ENCODE results near the gene DNAJC6.

DNAJC6 gene

DNA sequence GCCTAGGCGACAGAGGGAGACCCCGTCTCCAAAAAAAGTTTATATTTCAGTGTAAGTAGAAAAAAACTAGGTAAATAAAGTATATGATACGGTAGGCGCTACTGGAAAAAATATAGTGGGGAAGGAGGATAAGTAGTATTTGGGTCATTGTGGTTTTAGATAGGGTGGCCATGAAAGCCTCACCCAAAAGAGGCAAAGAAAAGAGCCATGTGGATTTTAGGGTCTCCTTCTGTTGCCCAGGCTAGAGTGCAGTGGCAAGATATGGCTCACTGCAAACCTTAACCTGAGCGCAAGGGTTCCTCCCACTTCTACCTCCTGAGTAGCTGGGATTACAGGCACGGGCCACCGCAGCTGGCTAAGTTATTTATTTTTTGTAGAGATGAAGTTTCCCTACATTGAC lies 128.3 kb downstream of the DNAJC6 start:
- Histone ChIP-seq H3K27me3 (ENCODE audit: control insufficient read depth, low read length) (no peaks in the 10 kb centered on the region), H3K79me2 (ENCODE audit: control insufficient read depth, low read length) (no peaks in the 10 kb centered on the region), H4K20me1 (ENCODE audit: control insufficient read depth, insufficient read depth, low read depth, low read length) (no peaks in the 10 kb centered on the region), H3F3A (ENCODE audit: control insufficient read depth, insufficient read depth) (no peaks in the 10 kb centered on the region), H3K4me3 (ENCODE audit: low read length) (no peak overlapping the region), H3K4me2 (ENCODE audit: low read length) (no peak overlapping the region), H3K4me1 (ENCODE audit: control insufficient read depth, low read length) (no peaks in the 10 kb centered on the region), H3K9me3 (ENCODE audit: control insufficient read depth, insufficient read depth, low read length) (no peaks in the 10 kb centered on the region), H3K9me2 (replicated peaks; ENCODE audit: control insufficient read depth, low read length) (no peaks in the 10 kb centered on the region), H3K36me3 (ENCODE audit: control insufficient read depth, low read length) (peaks cover under 1% of the 10 kb centered on the region), H3K27ac (ENCODE audit: low read depth, low read length) (no peak overlapping the region)
- TF ChIP-seq EZH2phosphoT487 (IDR thresholded peaks at IDR 0.05; ENCODE audit: borderline replicate concordance, low read length): no peak

DNA sequence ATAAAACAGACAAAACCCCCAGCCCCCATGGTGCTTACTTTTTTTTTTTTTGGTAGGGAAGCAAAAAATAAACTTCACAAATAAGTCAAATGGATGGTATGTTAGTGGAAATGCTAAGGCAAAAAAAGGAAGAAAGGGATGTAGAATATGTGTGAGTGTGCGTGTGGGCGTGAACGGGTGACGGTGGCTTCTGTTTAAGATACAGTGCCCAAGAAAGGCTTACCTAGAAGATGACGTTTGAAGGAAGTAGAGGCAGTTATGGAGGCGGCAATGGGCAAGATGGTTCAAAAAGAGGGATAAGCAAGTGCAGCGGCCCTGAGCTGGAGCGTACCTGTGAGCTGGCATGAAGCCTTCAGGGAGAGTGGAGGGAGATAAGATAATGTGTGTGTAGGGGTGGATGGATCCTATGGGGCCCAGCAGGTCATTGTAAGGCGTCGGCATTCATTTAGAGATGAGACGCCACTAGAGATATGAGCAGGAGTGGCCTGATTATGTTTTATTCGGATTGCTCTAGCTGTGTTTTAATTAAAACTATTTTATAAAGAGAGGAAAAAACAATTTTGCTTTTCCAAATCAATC lies 131.1 kb downstream of the DNAJC6 start:
- H3K4me1 ChIP-seq (ENCODE audit: control insufficient read depth, low read length): no peaks in the 10 kb centered on the region

GRCh38 chr1:65440915-65441314 lies 131.6 kb downstream of the DNAJC6 start:
- Histone ChIP-seq H3K36me3 (ENCODE audit: control insufficient read depth, low read length) (no peaks in the 10 kb centered on the region), H4K20me1 (ENCODE audit: control insufficient read depth, insufficient read depth, low read depth, low read length) (no peaks in the 10 kb centered on the region), H3K9me3 (ENCODE audit: control insufficient read depth, insufficient read depth, low read length) (no peaks in the 10 kb centered on the region), H3K27me3 (ENCODE audit: control insufficient read depth, low read length) (0 out of 2 replicates have a peak, but pooled peaks cover 8% of the 10 kb centered on the region), H3K9me2 (replicated peaks; ENCODE audit: control insufficient read depth, low read length) (no peaks in the 10 kb centered on the region), H3K4me1 (ENCODE audit: control insufficient read depth, low read length) (no peaks in the 10 kb centered on the region), H3K4me2 (ENCODE audit: low read length) (no peak overlapping the region), H3K27ac (ENCODE audit: low read depth, low read length) (no peak overlapping the region), H3K79me2 (ENCODE audit: control insufficient read depth, low read length) (no peaks in the 10 kb centered on the region), H3K4me3 (ENCODE audit: low read length) (no peak overlapping the region), H3F3A (ENCODE audit: control insufficient read depth, insufficient read depth) (no peaks in the 10 kb centered on the region)
- TF ChIP-seq EZH2phosphoT487 (IDR thresholded peaks at IDR 0.05; ENCODE audit: borderline replicate concordance, low read length): no peak
- TF ChIP-seq, protein P1, sequence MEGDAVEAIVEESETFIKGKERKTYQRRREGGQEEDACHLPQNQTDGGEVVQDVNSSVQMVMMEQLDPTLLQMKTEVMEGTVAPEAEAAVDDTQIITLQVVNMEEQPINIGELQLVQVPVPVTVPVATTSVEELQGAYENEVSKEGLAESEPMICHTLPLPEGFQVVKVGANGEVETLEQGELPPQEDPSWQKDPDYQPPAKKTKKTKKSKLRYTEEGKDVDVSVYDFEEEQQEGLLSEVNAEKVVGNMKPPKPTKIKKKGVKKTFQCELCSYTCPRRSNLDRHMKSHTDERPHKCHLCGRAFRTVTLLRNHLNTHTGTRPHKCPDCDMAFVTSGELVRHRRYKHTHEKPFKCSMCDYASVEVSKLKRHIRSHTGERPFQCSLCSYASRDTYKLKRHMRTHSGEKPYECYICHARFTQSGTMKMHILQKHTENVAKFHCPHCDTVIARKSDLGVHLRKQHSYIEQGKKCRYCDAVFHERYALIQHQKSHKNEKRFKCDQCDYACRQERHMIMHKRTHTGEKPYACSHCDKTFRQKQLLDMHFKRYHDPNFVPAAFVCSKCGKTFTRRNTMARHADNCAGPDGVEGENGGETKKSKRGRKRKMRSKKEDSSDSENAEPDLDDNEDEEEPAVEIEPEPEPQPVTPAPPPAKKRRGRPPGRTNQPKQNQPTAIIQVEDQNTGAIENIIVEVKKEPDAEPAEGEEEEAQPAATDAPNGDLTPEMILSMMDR (IDR thresholded peaks at IDR 0.05; ENCODE audit: low read depth, low read length, poor library complexity, severe bottlenecking): no peak

More for the DNA sequence above, 131.1 kb downstream of the DNAJC6 start:
- TF ChIP-seq EZH2phosphoT487 (IDR thresholded peaks at IDR 0.05; ENCODE audit: borderline replicate concordance, low read length): no peak
- TF ChIP-seq, protein P1 (IDR thresholded peaks at IDR 0.05; ENCODE audit: low read depth, low read length, poor library complexity, severe bottlenecking): no peak
- Histone ChIP-seq H3K9me3 (ENCODE audit: control insufficient read depth, insufficient read depth, low read length) (no peaks in the 10 kb centered on the region), H3K36me3 (ENCODE audit: control insufficient read depth, low read length) (no peaks in the 10 kb centered on the region), H3K27me3 (ENCODE audit: control insufficient read depth, low read length) (0 out of 2 replicates have a peak, but pooled peaks cover 8% of the 10 kb centered on the region), H3K27ac (ENCODE audit: low read depth, low read length) (no peak overlapping the region), H3K4me3 (ENCODE audit: low read length) (no peak overlapping the region), H3K4me2 (ENCODE audit: low read length) (no peak overlapping the region), H3F3A (ENCODE audit: control insufficient read depth, insufficient read depth) (no peaks in the 10 kb centered on the region), H4K20me1 (ENCODE audit: control insufficient read depth, insufficient read depth, low read depth, low read length) (no peaks in the 10 kb centered on the region), H3K9me2 (replicated peaks; ENCODE audit: control insufficient read depth, low read length) (no peaks in the 10 kb centered on the region), H3K79me2 (ENCODE audit: control insufficient read depth, low read length) (no peaks in the 10 kb centered on the region)

DNA sequence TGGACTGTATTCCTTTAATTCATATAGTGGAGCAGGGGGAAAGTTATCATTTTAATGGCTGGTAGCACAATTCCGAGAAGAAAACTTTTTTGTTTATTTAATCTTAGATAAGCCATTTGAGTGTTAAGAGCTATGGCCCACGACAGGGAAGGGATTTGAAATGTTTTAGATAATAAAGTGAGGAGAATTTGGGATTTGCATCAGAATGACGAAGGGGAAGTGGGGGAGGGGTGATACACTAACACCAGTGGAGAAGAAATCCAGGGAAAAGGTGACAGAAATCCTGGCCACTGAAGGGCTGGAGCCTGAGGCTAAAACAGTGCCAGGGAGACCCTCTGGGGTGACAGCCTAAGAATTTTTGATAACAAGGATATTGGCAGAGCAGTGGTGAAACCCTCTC lies 132.1 kb downstream of the DNAJC6 start:
- Histone ChIP-seq H3K27ac (ENCODE audit: low read depth, low read length) (no peak overlapping the region), H4K20me1 (ENCODE audit: control insufficient read depth, insufficient read depth, low read depth, low read length) (no peaks in the 10 kb centered on the region), H3K79me2 (ENCODE audit: control insufficient read depth, low read length) (no peaks in the 10 kb centered on the region), H3K4me1 (ENCODE audit: control insufficient read depth, low read length) (no peaks in the 10 kb centered on the region), H3K36me3 (ENCODE audit: control insufficient read depth, low read length) (no peaks in the 10 kb centered on the region), H3K27me3 (ENCODE audit: control insufficient read depth, low read length) (0 out of 2 replicates have a peak, but pooled peaks cover 8% of the 10 kb centered on the region), H3K9me2 (replicated peaks; ENCODE audit: control insufficient read depth, low read length) (no peaks in the 10 kb centered on the region), H3F3A (ENCODE audit: control insufficient read depth, insufficient read depth) (no peaks in the 10 kb centered on the region), H3K4me2 (ENCODE audit: low read length) (no peak overlapping the region), H3K4me3 (ENCODE audit: low read length) (no peak overlapping the region), H3K9me3 (ENCODE audit: control insufficient read depth, insufficient read depth, low read length) (no peaks in the 10 kb centered on the region)
- TF ChIP-seq, protein P1 (IDR thresholded peaks at IDR 0.05; ENCODE audit: low read depth, low read length, poor library complexity, severe bottlenecking): no peak
- no peak for TF ChIP-seq EZH2phosphoT487 (IDR thresholded peaks at IDR 0.05; ENCODE audit: borderline replicate concordance, low read length)
